Spleen (tissue), 11 donors: Measurements from ENCODE around the gene GEMIN4. TPM values are rescaled to one million over a fixed set of nuclear protein-coding genes. Genes with fewer than 3 reads are reported as not detected.

Experiments
- DNase-seq: peaks from one replicate; pipeline ENCODE4 v3.0.0-alpha.2; 2020
- H3K27ac ChIP-seq, 8 donors: fragments of 200-600 bp; sonication (generic) in 7 of 8; 1 replicate in 4 of 8; 2 replicates in 4 of 8; pipeline versions ENCODE4 v1.5.0 to v1.8.0; 2016 to 2021; ENCODE audit warnings: inconsistent platforms in 4 of 8, mild to moderate bottlenecking in 4 of 8, moderate library complexity in 1 of 8
- H3K27me3 ChIP-seq, 7 donors: fragments of 200-600 bp; sonication (generic) in 6 of 7; replicated peaks in 1 of 7; 1 replicate in 4 of 7; 2 replicates in 3 of 7; pipeline versions ENCODE4 v1.5.0 to v1.8.0; 2016 to 2021; ENCODE audit warnings: inconsistent platforms in 3 of 7, mild to moderate bottlenecking in 1 of 7
- H3K36me3 ChIP-seq, 6 donors: fragments of 200-600 bp; sonication (generic) in 5 of 6; 1 replicate in 4 of 6; 2 replicates in 2 of 6; pipeline versions ENCODE4 v1.5.0 to v1.8.0; 2016 to 2021; ENCODE audit warnings: inconsistent platforms in 2 of 6
- H3K4me1 ChIP-seq, 6 donors: fragments of 200-600 bp; sonication (generic) in 5 of 6; 1 replicate in 3 of 6; 2 replicates in 3 of 6; pipeline versions ENCODE4 v1.5.0 to v1.8.0; 2016 to 2021; ENCODE audit warnings: inconsistent platforms in 3 of 6
- H3K4me3 ChIP-seq, 8 donors: fragments of 200-600 bp; sonication (generic) in 7 of 8; 1 replicate in 4 of 8; 2 replicates in 4 of 8; pipeline versions ENCODE4 v1.5.0 to v1.8.0; 2016 to 2021; ENCODE audit warnings: inconsistent platforms in 4 of 8, mild to moderate bottlenecking in 4 of 8, moderate library complexity in 2 of 8
- H3K9me3 ChIP-seq, 8 donors: fragments of 200-600 bp; sonication (generic) in 7 of 8; 1 replicate in 4 of 8; 2 replicates in 4 of 8; pipeline versions ENCODE4 v1.5.0 to v1.8.0; 2016 to 2021; ENCODE audit warnings: inconsistent platforms in 4 of 8
- CTCF ChIP-seq, 11 experiments: fragments of 200-600 bp in 7 of 11; fragments of 450-650 bp in 4 of 11; sonication (generic) in 4 of 11; IDR thresholded peaks in 8 of 11; conservative IDR thresholded peaks in 3 of 11; 1 replicate in 7 of 11; 2 replicates in 4 of 11; pipeline versions ENCODE4 v1.4.0 to v1.8.0; 2016 to 2021; ENCODE audit warnings: antibody characterized with exemption in 11 of 11, inconsistent platforms in 4 of 11, mild to moderate bottlenecking in 1 of 11
- POLR2A ChIP-seq, 3 donors: fragments of 450-650 bp; IDR thresholded peaks; one replicate each; pipeline ENCODE4 v1.5.1; 2017; ENCODE audit warnings: antibody characterized with exemption in 3 of 3, mild to moderate bottlenecking in 1 of 3
- POLR2AphosphoS5 ChIP-seq, 3 donors: sonication (generic); formaldehyde crosslinking; IDR thresholded peaks; one replicate each; pipeline ENCODE4 v1.5.1; 2017; ENCODE audit warnings: antibody characterized with exemption in 3 of 3
- WGBS, 5 donors: extraction: QIAGEN DNeasy Blood & Tissue Kit in 3 of 5; methylation state at CpG; one replicate each; pipeline versions ENCODE4 v1.1.5 to v1.1.7; 2013 to 2018; 5-methylcytosine and 5-hydroxymethylcytosine counted together
- intact Hi-C: fragments of 100-400 bp; cut with DNase I; formaldehyde crosslinking; loops from one replicate; pipeline ENCODE4 v1.15.0; 2023; ENCODE audit warnings: low total_unique reads
- polyA plus RNA-seq, 3 donors: library from polyadenylated mRNA; stranded (reverse); fragments of 200-250 nt; gene quantifications; one replicate each; pipeline ENCODE4 v1.2.1, GENCODE V29; 2013
- total RNA-seq, 7 donors: library from RNA; depleted of rRNA in 3 of 7; stranded (reverse); fragments of >200 nt in 3 of 7; fragmentation: NEBNext Ultra II Directional in 4 of 7; extraction: Animal tissue kit (Norgen Biotek cat#: 25700) in 4 of 7; gene quantifications; one replicate each; pipeline versions ENCODE4 v1.1.0 to v1.2.1, GENCODE V29; 2016 to 2021
- donor health status: healthy with polysubstance abuse.
- donor health status: DM: no; HTN: no; CAD: no; lungs with moderate emphysema.
- donor health status: DM: no; HTN: no; CAD: no.
- donor health status: Bipolar disorder and iron deficiency.
- donor health status: healthy.
- donor health status: DM: no; HTN: no; CAD: no.
- donor health status: DM: yes; HTN: yes; CAD: no.

The GEMIN4 gene
- total and polyA plus RNA-seq, 10 donors: 5.7 to 24.9 (median 19.2) TPM

GRCh38 chr17:733743-734142 lies 18.3 kb downstream of the GEMIN4 start:
- no peak for TF ChIP-seq POLR2AphosphoS5 (IDR thresholded peaks at IDR 0.05)
- TF ChIP-seq CTCF (IDR thresholded peaks at IDR 0.05 in 8 of 11, conservative IDR thresholded peaks at IDR 0.05 in 3 of 11): no peak
- no peak for TF ChIP-seq POLR2A (IDR thresholded peaks at IDR 0.05)
- intact Hi-C loops: no loop called here
- Histone ChIP-seq H3K4me1 (peaks cover 7 to 26% (median 16%) of the 10 kb centered on the region in 6 donors), H3K27ac (no peak overlapping the region), H3K4me3 (peak overlapping the region in 1 of 8 donors; percentile 84), H3K27me3 (peaks cover 0 to 28% (median 0%) of the 10 kb centered on the region in 7 donors), H3K36me3 (peaks cover 0 to 11% (median 0%) of the 10 kb centered on the region in 6 donors), H3K9me3 (no peaks in the 10 kb centered on the region)
- 73 to 84% (median 76%) methylated on average over 10 of the region's 10 CpGs for WGBS, 5 donors
- DNase-seq: no peak

- H3K9me3 ChIP-seq: no peaks in the 10 kb centered on the region
- 10 to 30% (median 12%) methylated on average over 12 to 57 of the region's 57 CpGs for WGBS, 5 donors
- TF ChIP-seq POLR2AphosphoS5 (IDR thresholded peaks at IDR 0.05) (peak in 1 of 3 donors; percentile 36), CTCF (IDR thresholded peaks at IDR 0.05 in 8 of 11, conservative IDR thresholded peaks at IDR 0.05 in 3 of 11) (no peak), POLR2A (IDR thresholded peaks at IDR 0.05) (no peak)
- H3K4me1 ChIP-seq: peaks cover 7 to 26% (median 16%) of the 10 kb centered on the region in 6 donors
- H3K27ac ChIP-seq: peak overlapping the region in 7 of 8 donors; percentile 19 to 77 (median 64)
- peak overlapping the region; percentile 65 to 94 (median 72) for H3K4me3 ChIP-seq
- H3K36me3 ChIP-seq: peaks cover 0 to 5% (median 0%) of the 10 kb centered on the region in 6 donors
- intact Hi-C loops: no loop called here
- DNase-seq: peak; percentile 79
- peaks cover 0 to 28% (median 0%) of the 10 kb centered on the region in 7 donors for H3K27me3 ChIP-seq
These were observed 19.0 kb downstream of the GEMIN4 start for GRCh38 chr17:732902-733720.

- Histone ChIP-seq H3K4me1 (peaks cover 7 to 26% (median 16%) of the 10 kb centered on the region in 6 donors), H3K27ac (peak within 1 kb of the TSS in 7 of 8 donors; percentile 39 to 78 (median 64)), H3K4me3 (peak within 1 kb of the TSS; percentile 65 to 94 (median 72)), H3K27me3 (peaks cover 0 to 28% (median 0%) of the 10 kb centered on the region in 7 donors), H3K9me3 (no peaks in the 10 kb centered on the region), H3K36me3 (no peaks in the 10 kb centered on the region)
- peak; percentile 84 for DNase-seq
- peak in 2 of 3 donors; percentile 33 to 42 for TF ChIP-seq POLR2AphosphoS5 (IDR thresholded peaks at IDR 0.05)
- no peak for TF ChIP-seq CTCF (IDR thresholded peaks at IDR 0.05 in 8 of 11, conservative IDR thresholded peaks at IDR 0.05 in 3 of 11)
- TF ChIP-seq POLR2A (IDR thresholded peaks at IDR 0.05): no peak
- 0 to 1% (median 0%) methylated on average over 33 to 126 of the region's 126 CpGs; no CpG with 5 or more reads in 1 of the 5 donors for WGBS, 5 donors
- intact Hi-C loops: no loop called here
These were observed 19.8 kb downstream of the GEMIN4 start, which contains the start of gene TLCD3A for GRCh38 chr17:732067-732901. Gene TLCD3A (plus strand): TSS chr17:732596. CDS start chr17:732648, 52 bp downstream.
